ENCODE data around the gene IGFL2.
"Not testable (repeated sequence)": the region's sequence is repeated elsewhere in the genome, so short reads cannot be mapped to it uniquely, and the experiment has no call there.

IGFL2 gene

GRCh38 chr19:46147791-46148288, at the start of gene IGFL2:
IGFL2 (plus strand) TSS chr19:46148238; CDS start chr19:46148279, 41 bp downstream.
- Histone ChIP-seq H3K4me3 (ENCODE audit: low read depth, low read length) (no peak within 1 kb of the TSS), H3K9me3 (ENCODE audit: control insufficient read depth, insufficient read depth, low read length) (no peaks in the 10 kb centered on the region), H3K27ac (ENCODE audit: low read depth, low read length) (no peak within 1 kb of the TSS), H3K36me3 (ENCODE audit: control insufficient read depth, insufficient read depth, low read length) (no peaks in the 10 kb centered on the region), H3K4me1 (ENCODE audit: control insufficient read depth, insufficient read depth, low read length) (no peaks in the 10 kb centered on the region), H3K9ac (ENCODE audit: low read depth, low read length) (no peak within 1 kb of the TSS), H3K27me3 (ENCODE audit: control insufficient read depth, insufficient read depth, low read length) (no peaks in the 10 kb centered on the region)

GRCh38 chr19:46100344-46100743, 47.7 kb upstream of the IGFL2 start:
- Histone ChIP-seq H3K4me3 (ENCODE audit: low read depth, low read length) (no peak overlapping the region), H3K27ac (ENCODE audit: low read depth, low read length) (no peak overlapping the region), H3K36me3 (ENCODE audit: control insufficient read depth, insufficient read depth, low read length) (no peaks in the 10 kb centered on the region), H3K9me3 (ENCODE audit: control insufficient read depth, insufficient read depth, low read length) (no peaks in the 10 kb centered on the region), H3K4me1 (ENCODE audit: control insufficient read depth, insufficient read depth, low read length) (no peaks in the 10 kb centered on the region), H3K9ac (ENCODE audit: low read depth, low read length) (no peak overlapping the region), H3K27me3 (ENCODE audit: control insufficient read depth, insufficient read depth, low read length) (no peaks in the 10 kb centered on the region)

- no peak overlapping the region for H3K9ac ChIP-seq (ENCODE audit: low read depth, low read length)
- H3K27me3 ChIP-seq (ENCODE audit: control insufficient read depth, insufficient read depth, low read length): no peaks in the 10 kb centered on the region
- H3K36me3 ChIP-seq (ENCODE audit: control insufficient read depth, insufficient read depth, low read length): no peaks in the 10 kb centered on the region
- H3K9me3 ChIP-seq (ENCODE audit: control insufficient read depth, insufficient read depth, low read length): no peaks in the 10 kb centered on the region
- no peaks in the 10 kb centered on the region for H3K4me1 ChIP-seq (ENCODE audit: control insufficient read depth, insufficient read depth, low read length)
- no peak overlapping the region for H3K4me3 ChIP-seq (ENCODE audit: low read depth, low read length)
- H3K27ac ChIP-seq (ENCODE audit: low read depth, low read length): no peak overlapping the region
Measured at GRCh38 chr19:46101293-46101692, 46.7 kb upstream of the IGFL2 start.

DNA sequence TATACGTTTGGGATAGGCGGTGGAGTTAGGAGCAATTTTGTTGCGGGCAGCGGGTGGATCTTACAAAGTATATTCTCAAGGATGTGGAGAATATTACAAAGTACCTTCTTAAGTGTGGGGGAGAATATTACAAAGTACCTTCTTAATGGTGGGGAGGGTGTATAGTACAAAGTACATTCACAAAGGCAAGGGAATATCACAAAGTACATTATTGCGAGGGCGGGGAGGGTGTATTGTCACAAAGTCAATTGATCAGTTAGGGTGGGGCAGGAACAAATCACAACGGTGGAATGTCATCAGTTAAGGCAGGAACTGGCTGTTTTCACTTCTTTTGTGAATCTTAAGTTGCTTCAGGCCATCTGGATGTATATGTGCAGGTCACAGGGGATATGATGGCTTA, 45.7 kb upstream of the IGFL2 start:
- H3K4me1 ChIP-seq (ENCODE audit: control insufficient read depth, insufficient read depth, low read length); H3K9me3 ChIP-seq (ENCODE audit: control insufficient read depth, insufficient read depth, low read length); H3K36me3 ChIP-seq (ENCODE audit: control insufficient read depth, insufficient read depth, low read length); H3K4me3 ChIP-seq (ENCODE audit: low read depth, low read length); H3K27ac ChIP-seq (ENCODE audit: low read depth, low read length); H3K27me3 ChIP-seq (ENCODE audit: control insufficient read depth, insufficient read depth, low read length); H3K9ac ChIP-seq (ENCODE audit: low read depth, low read length): not testable (repeated sequence)

- Histone ChIP-seq H3K9me3 (ENCODE audit: control insufficient read depth, insufficient read depth, low read length) (no peaks in the 10 kb centered on the region), H3K36me3 (ENCODE audit: control insufficient read depth, insufficient read depth, low read length) (no peaks in the 10 kb centered on the region), H3K27ac (ENCODE audit: low read depth, low read length) (no peak overlapping the region), H3K27me3 (ENCODE audit: control insufficient read depth, insufficient read depth, low read length) (no peaks in the 10 kb centered on the region), H3K9ac (ENCODE audit: low read depth, low read length) (no peak overlapping the region), H3K4me1 (ENCODE audit: control insufficient read depth, insufficient read depth, low read length) (no peaks in the 10 kb centered on the region), H3K4me3 (ENCODE audit: low read depth, low read length) (no peak overlapping the region)
Measured at GRCh38 chr19:46107371-46107770, 40.7 kb upstream of the IGFL2 start.

GRCh38 chr19:46109876-46110275, 38.2 kb upstream of the IGFL2 start:
- Histone ChIP-seq H3K9ac (ENCODE audit: low read depth, low read length) (no peak overlapping the region), H3K4me1 (ENCODE audit: control insufficient read depth, insufficient read depth, low read length) (no peaks in the 10 kb centered on the region), H3K4me3 (ENCODE audit: low read depth, low read length) (no peak overlapping the region), H3K27ac (ENCODE audit: low read depth, low read length) (no peak overlapping the region), H3K36me3 (ENCODE audit: control insufficient read depth, insufficient read depth, low read length) (no peaks in the 10 kb centered on the region), H3K27me3 (ENCODE audit: control insufficient read depth, insufficient read depth, low read length) (no peaks in the 10 kb centered on the region), H3K9me3 (ENCODE audit: control insufficient read depth, insufficient read depth, low read length) (no peaks in the 10 kb centered on the region)

GRCh38 chr19:46111376-46111775, 36.7 kb upstream of the IGFL2 start:
- Histone ChIP-seq H3K27me3 (ENCODE audit: control insufficient read depth, insufficient read depth, low read length) (no peaks in the 10 kb centered on the region), H3K36me3 (ENCODE audit: control insufficient read depth, insufficient read depth, low read length) (no peaks in the 10 kb centered on the region), H3K4me3 (ENCODE audit: low read depth, low read length) (no peak overlapping the region)

DNA sequence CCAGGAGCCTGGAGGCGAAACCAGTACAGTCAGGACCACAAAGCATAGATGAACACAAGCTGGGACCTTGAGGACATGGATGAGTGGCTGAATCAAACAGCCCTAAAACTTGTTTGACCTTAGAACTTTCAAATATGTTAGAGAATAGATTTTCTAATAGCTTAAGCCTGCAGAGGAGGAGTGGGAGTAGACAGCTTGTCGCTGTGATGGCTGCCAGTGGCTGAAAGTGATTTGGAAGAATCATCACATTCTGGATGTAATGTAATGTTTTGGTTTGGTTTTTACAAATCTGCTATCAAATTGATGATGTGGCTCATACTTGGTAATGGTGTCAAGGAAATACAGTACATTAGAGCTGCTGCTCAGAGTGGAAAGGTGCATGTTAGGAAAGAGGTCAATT, 35.5 kb upstream of the IGFL2 start:
- Histone ChIP-seq H3K36me3 (ENCODE audit: control insufficient read depth, insufficient read depth, low read length) (no peaks in the 10 kb centered on the region), H3K27me3 (ENCODE audit: control insufficient read depth, insufficient read depth, low read length) (no peaks in the 10 kb centered on the region), H3K4me1 (ENCODE audit: control insufficient read depth, insufficient read depth, low read length) (no peaks in the 10 kb centered on the region), H3K9ac (ENCODE audit: low read depth, low read length) (no peak overlapping the region), H3K27ac (ENCODE audit: low read depth, low read length) (no peak overlapping the region), H3K4me3 (ENCODE audit: low read depth, low read length) (no peak overlapping the region), H3K9me3 (ENCODE audit: control insufficient read depth, insufficient read depth, low read length) (no peaks in the 10 kb centered on the region)

More at GRCh38 chr19:46111376-46111775, 36.7 kb upstream of the IGFL2 start:
- Histone ChIP-seq H3K9me3 (ENCODE audit: control insufficient read depth, insufficient read depth, low read length) (no peaks in the 10 kb centered on the region), H3K9ac (ENCODE audit: low read depth, low read length) (no peak overlapping the region), H3K27ac (ENCODE audit: low read depth, low read length) (no peak overlapping the region), H3K4me1 (ENCODE audit: control insufficient read depth, insufficient read depth, low read length) (no peaks in the 10 kb centered on the region)

GRCh38 chr19:46113726-46114125, 34.3 kb upstream of the IGFL2 start:
- H3K27me3 ChIP-seq (ENCODE audit: control insufficient read depth, insufficient read depth, low read length): no peaks in the 10 kb centered on the region
- H3K4me1 ChIP-seq (ENCODE audit: control insufficient read depth, insufficient read depth, low read length): no peaks in the 10 kb centered on the region
- no peaks in the 10 kb centered on the region for H3K36me3 ChIP-seq (ENCODE audit: control insufficient read depth, insufficient read depth, low read length)
- H3K4me3 ChIP-seq (ENCODE audit: low read depth, low read length): no peak overlapping the region
- H3K9ac ChIP-seq (ENCODE audit: low read depth, low read length): no peak overlapping the region
- H3K27ac ChIP-seq (ENCODE audit: low read depth, low read length): no peak overlapping the region
- H3K9me3 ChIP-seq (ENCODE audit: control insufficient read depth, insufficient read depth, low read length): no peaks in the 10 kb centered on the region

GRCh38 chr19:46115396-46116106, 32.5 kb upstream of the IGFL2 start:
- Histone ChIP-seq H3K27ac (ENCODE audit: low read depth, low read length) (no peak overlapping the region), H3K9me3 (ENCODE audit: control insufficient read depth, insufficient read depth, low read length) (no peaks in the 10 kb centered on the region), H3K27me3 (ENCODE audit: control insufficient read depth, insufficient read depth, low read length) (no peaks in the 10 kb centered on the region), H3K4me3 (ENCODE audit: low read depth, low read length) (no peak overlapping the region), H3K36me3 (ENCODE audit: control insufficient read depth, insufficient read depth, low read length) (no peaks in the 10 kb centered on the region), H3K9ac (ENCODE audit: low read depth, low read length) (no peak overlapping the region), H3K4me1 (ENCODE audit: control insufficient read depth, insufficient read depth, low read length) (no peaks in the 10 kb centered on the region)

- H3K4me3 ChIP-seq (ENCODE audit: low read depth, low read length): no peak overlapping the region
- H3K4me1 ChIP-seq (ENCODE audit: control insufficient read depth, insufficient read depth, low read length): no peaks in the 10 kb centered on the region
- H3K9me3 ChIP-seq (ENCODE audit: control insufficient read depth, insufficient read depth, low read length): no peaks in the 10 kb centered on the region
- H3K27ac ChIP-seq (ENCODE audit: low read depth, low read length): no peak overlapping the region
- H3K9ac ChIP-seq (ENCODE audit: low read depth, low read length): no peak overlapping the region
- no peaks in the 10 kb centered on the region for H3K36me3 ChIP-seq (ENCODE audit: control insufficient read depth, insufficient read depth, low read length)
- no peaks in the 10 kb centered on the region for H3K27me3 ChIP-seq (ENCODE audit: control insufficient read depth, insufficient read depth, low read length)
Measured at GRCh38 chr19:46116121-46116520, 31.9 kb upstream of the IGFL2 start.
